Keratinocyte (primary cell): ENCODE data around the gene ZNF534. TPM values are rescaled to one million over a fixed set of nuclear protein-coding genes. Genes with fewer than 3 reads are reported as not detected.

ENCODE experiments used
- DNase-seq: peaks from one replicate; pipeline ENCODE4 v3.0.0-alpha.2; 2011; ENCODE audit warnings: low read depth, missing footprints, low spot score
- FAIRE-seq: peaks from 2 replicates; lab custom pipeline; 2011; peaks lifted over from hg19 to GRCh38; lab: Jason Lieb, UNC
- H2AFZ ChIP-seq: 2 replicates; pipeline ENCODE4 v1.6.0; 2012; ENCODE audit warnings: low read length, control low read depth, inconsistent platforms; ENCODE audit not compliant: control insufficient read depth
- H3K27ac ChIP-seq: 2 replicates; pipeline ENCODE4 v1.5.1; 2011; ENCODE audit warnings: low read length; ENCODE audit not compliant: control insufficient read depth, insufficient read depth
- H3K27me3 ChIP-seq: 3 replicates; pipeline ENCODE4 v1.6.0; 2011; ENCODE audit warnings: low read length; ENCODE audit not compliant: control insufficient read depth, insufficient read depth; ENCODE audit errors: extremely low read depth
- H3K36me3 ChIP-seq, 2 experiments: 2 replicates in 1 of 2; 3 replicates in 1 of 2; pipeline ENCODE4 v1.5.1; 2011; ENCODE audit warnings: low read length in 2 of 2, mild to moderate bottlenecking in 1 of 2; ENCODE audit not compliant: control insufficient read depth in 2 of 2, insufficient read depth in 2 of 2; ENCODE audit errors: extremely low read depth in 1 of 2
- H3K4me1 ChIP-seq: 3 replicates; pipeline ENCODE4 v1.5.1; 2011; ENCODE audit warnings: low read length; ENCODE audit not compliant: control insufficient read depth, insufficient read depth; ENCODE audit errors: extremely low read depth
- H3K4me2 ChIP-seq: 3 replicates; pipeline ENCODE4 v1.6.0; 2011; ENCODE audit warnings: low read depth, low read length; ENCODE audit not compliant: control insufficient read depth, insufficient read depth; ENCODE audit errors: extremely low read depth
- H3K4me3 ChIP-seq, 3 experiments: fragments of 200-600 bp in 1 of 3; sonication (generic) in 1 of 3; 2 replicates in 2 of 3; 3 replicates in 1 of 3; pipeline ENCODE4 v1.5.1; 2011 to 2016; ENCODE audit warnings: low read length in 3 of 3, mild to moderate bottlenecking in 3 of 3, control low read depth in 2 of 3, inconsistent platforms in 1 of 3, low read depth in 1 of 3, mixed read lengths in 1 of 3, mixed run types in 1 of 3, moderate library complexity in 1 of 3; ENCODE audit not compliant: control insufficient read depth in 2 of 3, insufficient read depth in 2 of 3; ENCODE audit errors: extremely low read depth in 1 of 3
- H3K79me2 ChIP-seq: 2 replicates; pipeline ENCODE4 v1.6.0; 2012; ENCODE audit warnings: low read length; ENCODE audit not compliant: control insufficient read depth, insufficient read depth
- H3K9ac ChIP-seq: 3 replicates; pipeline ENCODE4 v1.6.0; 2011; ENCODE audit warnings: low read length; ENCODE audit not compliant: control insufficient read depth, insufficient read depth; ENCODE audit errors: extremely low read depth
- H3K9me1 ChIP-seq: 3 replicates; pipeline ENCODE4 v1.6.0; 2011; ENCODE audit warnings: low read length; ENCODE audit not compliant: control insufficient read depth, insufficient read depth; ENCODE audit errors: extremely low read depth
- H3K9me3 ChIP-seq: 2 replicates; pipeline ENCODE4 v1.5.1; 2012; ENCODE audit warnings: low read depth, low read length; ENCODE audit not compliant: control insufficient read depth
- H4K20me1 ChIP-seq: 3 replicates; pipeline ENCODE4 v1.6.0; 2011; ENCODE audit warnings: low read length; ENCODE audit not compliant: control insufficient read depth, insufficient read depth; ENCODE audit errors: extremely low read depth
- EZH2 ChIP-seq: IDR thresholded peaks from one replicate; pipeline ENCODE4 v1.6.1; 2012; ENCODE audit warnings: inconsistent platforms, mild to moderate bottlenecking, low read length, moderate library complexity
- dilution Hi-C: fragments of 300-500 bp; cut with MboI; formaldehyde crosslinking; loops from one replicate; pipeline ENCODE4 v1.7.0; 2020; ENCODE audit warnings: low sequenced_read_pairs; ENCODE audit not compliant: extremely low pct_ligation_motif_present
- polyA plus RNA-seq, 5 experiments: library from polyadenylated mRNA; depleted of rRNA in 3 of 5; stranded (reverse) in 3 of 5; stranded (forward) in 1 of 5; unstranded in 1 of 5; fragments of >200 nt; gene quantifications; 1 replicate in 1 of 5; 2 replicates in 3 of 5; 3 replicates in 1 of 5; pipeline versions ENCODE4 v1.2.1 to v1.2.3, GENCODE V29; 2011 to 2012; ENCODE audit warnings: missing spikeins in 2 of 5, low read depth in 1 of 5, low replicate concordance in 1 of 5
- TF ChIP-seq, protein P1 (sequence below), 3 experiments: IDR thresholded peaks in 1 of 3; conservative IDR thresholded peaks in 1 of 3; optimal IDR thresholded peaks in 1 of 3; 2 replicates in 2 of 3; 3 replicates in 1 of 3; pipeline versions ENCODE3 to v1.5.1; 2011; ENCODE audit warnings: low read length in 3 of 3, mild to moderate bottlenecking in 3 of 3, moderate library complexity in 2 of 3, control low read depth in 1 of 3, inconsistent platforms in 1 of 3; ENCODE audit not compliant: insufficient read depth in 2 of 3; ENCODE audit errors: extremely low read depth in 1 of 3

The ZNF534 gene
- polyA plus RNA-seq, 1 donor (not counting 4 experiments of a cell fraction or from before 2014, with no cell fraction given): not detected

DNA sequence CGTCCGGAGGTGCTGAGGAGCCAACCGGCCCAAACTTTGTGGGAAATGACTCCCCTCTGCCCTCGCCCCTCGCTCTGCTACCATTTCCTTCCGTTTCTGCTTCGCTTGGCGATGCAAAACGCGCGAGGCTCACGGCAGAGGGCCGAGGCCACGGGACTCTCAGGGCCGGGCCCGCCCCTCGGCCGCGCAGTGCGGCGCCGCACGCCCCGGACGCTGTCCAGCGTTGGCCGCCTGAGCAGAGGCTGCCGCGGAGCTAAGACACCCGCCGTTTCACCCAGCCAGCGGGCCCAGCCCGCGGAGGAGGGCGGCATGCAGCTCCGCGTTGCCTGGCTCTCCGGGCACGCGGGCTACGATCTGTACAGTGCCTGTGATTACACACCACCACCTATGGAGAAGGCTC, 22.3 kb downstream of the ZNF534 start:
- dilution Hi-C loops: no loop called here
- H3K36me3 ChIP-seq: no peaks in the 10 kb centered on the region
- no peaks in the 10 kb centered on the region for H4K20me1 ChIP-seq
- H3K9ac ChIP-seq: no peak overlapping the region
- H3K4me3 ChIP-seq: no peak overlapping the region
- no peaks in the 10 kb centered on the region for H3K4me1 ChIP-seq
- H3K79me2 ChIP-seq: no peaks in the 10 kb centered on the region
- H3K4me2 ChIP-seq: no peak overlapping the region
- H3K9me1 ChIP-seq: no peaks in the 10 kb centered on the region
- no peak for FAIRE-seq
- H3K27me3 ChIP-seq: no peaks in the 10 kb centered on the region
- TF ChIP-seq EZH2: no peak
- TF ChIP-seq, protein P1, sequence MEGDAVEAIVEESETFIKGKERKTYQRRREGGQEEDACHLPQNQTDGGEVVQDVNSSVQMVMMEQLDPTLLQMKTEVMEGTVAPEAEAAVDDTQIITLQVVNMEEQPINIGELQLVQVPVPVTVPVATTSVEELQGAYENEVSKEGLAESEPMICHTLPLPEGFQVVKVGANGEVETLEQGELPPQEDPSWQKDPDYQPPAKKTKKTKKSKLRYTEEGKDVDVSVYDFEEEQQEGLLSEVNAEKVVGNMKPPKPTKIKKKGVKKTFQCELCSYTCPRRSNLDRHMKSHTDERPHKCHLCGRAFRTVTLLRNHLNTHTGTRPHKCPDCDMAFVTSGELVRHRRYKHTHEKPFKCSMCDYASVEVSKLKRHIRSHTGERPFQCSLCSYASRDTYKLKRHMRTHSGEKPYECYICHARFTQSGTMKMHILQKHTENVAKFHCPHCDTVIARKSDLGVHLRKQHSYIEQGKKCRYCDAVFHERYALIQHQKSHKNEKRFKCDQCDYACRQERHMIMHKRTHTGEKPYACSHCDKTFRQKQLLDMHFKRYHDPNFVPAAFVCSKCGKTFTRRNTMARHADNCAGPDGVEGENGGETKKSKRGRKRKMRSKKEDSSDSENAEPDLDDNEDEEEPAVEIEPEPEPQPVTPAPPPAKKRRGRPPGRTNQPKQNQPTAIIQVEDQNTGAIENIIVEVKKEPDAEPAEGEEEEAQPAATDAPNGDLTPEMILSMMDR (optimal IDR thresholded peaks at IDR 0.05 in 1 of 3, IDR thresholded peaks at IDR 0.05 in 1 of 3, conservative IDR thresholded peaks at IDR 0.05 in 1 of 3; ENCODE audit: extremely low read depth in 1 of 3, insufficient read depth in 2 of 3, low read length in 3 of 3): no peak
- H3K27ac ChIP-seq: no peak overlapping the region
- H2AFZ ChIP-seq: no peak overlapping the region
- H3K9me3 ChIP-seq: peaks cover 1% of the 10 kb centered on the region
- no peak for DNase-seq

DNA sequence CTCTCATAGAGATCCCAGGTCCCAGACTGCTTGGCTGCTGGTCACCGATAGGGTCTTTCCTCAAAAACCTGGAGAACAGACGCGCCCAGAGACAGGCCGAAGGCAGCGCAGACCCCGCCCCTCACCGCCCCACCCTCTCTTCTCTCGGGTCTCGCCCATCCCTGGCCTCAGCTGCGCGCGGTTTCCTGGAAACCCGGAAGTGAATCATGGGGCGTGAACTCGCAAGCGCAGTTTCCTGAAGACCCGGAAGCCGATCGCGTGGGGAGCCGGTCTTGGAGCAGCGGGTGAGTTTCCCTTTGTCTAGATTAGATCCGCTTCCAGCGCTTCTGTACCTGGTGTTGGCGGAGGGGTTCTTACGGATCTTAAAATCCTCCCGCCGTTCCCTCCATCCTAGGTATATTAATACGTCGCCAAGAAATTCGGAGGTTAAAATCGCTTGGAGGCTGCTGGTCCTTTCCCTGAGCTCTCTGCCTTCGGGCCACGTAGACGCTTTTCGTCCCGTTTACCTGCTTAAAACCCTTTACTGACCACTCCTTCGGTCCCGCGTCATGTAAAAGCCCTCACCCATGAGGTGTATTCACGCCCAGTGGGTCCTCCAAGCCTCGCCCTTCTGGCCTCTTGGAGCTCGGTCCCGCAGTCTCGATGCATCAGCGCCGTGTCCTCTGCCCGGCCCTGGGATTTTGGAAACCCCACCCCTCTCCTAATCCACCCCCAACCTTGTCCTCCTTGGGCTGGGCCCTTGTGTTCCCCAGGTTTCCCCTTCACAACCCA, 24.6 kb downstream of the ZNF534 start, which contains the start of gene ZNF578:
ZNF578 (plus strand) TSS at position 230 of the 771 bp plus-strand sequence. CDS start 48,293 bp downstream, outside the sequence.
- TF ChIP-seq EZH2: no peak
- TF ChIP-seq, protein P1 (optimal IDR thresholded peaks at IDR 0.05 in 1 of 3, IDR thresholded peaks at IDR 0.05 in 1 of 3, conservative IDR thresholded peaks at IDR 0.05 in 1 of 3; ENCODE audit: extremely low read depth in 1 of 3, insufficient read depth in 2 of 3, low read length in 3 of 3): no peak
- H3K27me3 ChIP-seq: no peaks in the 10 kb centered on the region
- peak within 1 kb of the TSS; percentile 45 for H3K9ac ChIP-seq
- no peaks in the 10 kb centered on the region for H4K20me1 ChIP-seq
- peak within 1 kb of the TSS; percentile 81 for H2AFZ ChIP-seq
- FAIRE-seq: no peak
- H3K4me3 ChIP-seq: peak within 1 kb of the TSS; percentile 59 to 76 (median 65)
- dilution Hi-C loops: no loop called here
- peaks cover 1% of the 10 kb centered on the region for H3K9me3 ChIP-seq
- DNase-seq: no peak
- no peaks in the 10 kb centered on the region for H3K4me1 ChIP-seq
- peak within 1 kb of the TSS; percentile 19 for H3K27ac ChIP-seq
- no peaks in the 10 kb centered on the region for H3K79me2 ChIP-seq
- H3K36me3 ChIP-seq: peaks cover 0 to 3% of the 10 kb centered on the region in 2 experiments
- H3K9me1 ChIP-seq: no peaks in the 10 kb centered on the region
- H3K4me2 ChIP-seq: peak within 1 kb of the TSS; percentile 67
